DND-41 (cell line): ENCODE results near the gene DNAJC21.
"Not testable (repeated sequence)": the region's sequence is repeated elsewhere in the genome, so short reads cannot be mapped to it uniquely, and the experiment has no call there.

ENCODE experiments used
- ATAC-seq: fragments of 200-7000 bp; cut with Tn5 transposase; 3 replicates; pipeline ENCODE4 v1.9.1; 2021; ENCODE audit warnings: low read depth; ENCODE audit not compliant: insufficient read depth
- DNase-seq: peaks from one replicate; pipeline ENCODE4 v3.0.0-alpha.2; 2020
- H2AFZ ChIP-seq: 2 replicates; pipeline ENCODE4 v1.6.0; 2012; ENCODE audit warnings: low read depth, low read length
- H3K27ac ChIP-seq: 2 replicates; pipeline ENCODE4 v1.5.1; 2012; ENCODE audit warnings: low read length, inconsistent platforms
- H3K27me3 ChIP-seq: fragments of 200-600 bp; sonication (generic); 2 replicates; pipeline ENCODE4 v1.6.0; 2012; ENCODE audit warnings: low read length, mild to moderate bottlenecking, inconsistent platforms; ENCODE audit not compliant: insufficient read depth, poor library complexity
- H3K36me3 ChIP-seq: 2 replicates; pipeline ENCODE4 v1.5.1; 2012; ENCODE audit warnings: low read length, inconsistent platforms; ENCODE audit not compliant: insufficient read depth
- H3K4me1 ChIP-seq: 2 replicates; pipeline ENCODE4 v1.5.1; 2012; ENCODE audit warnings: mild to moderate bottlenecking, low read length; ENCODE audit not compliant: insufficient read depth
- H3K4me2 ChIP-seq: 2 replicates; pipeline ENCODE4 v1.6.0; 2012; ENCODE audit warnings: mild to moderate bottlenecking, moderate library complexity, low read length, inconsistent platforms; ENCODE audit not compliant: insufficient read depth
- H3K4me3 ChIP-seq, 2 experiments: fragments of 200-600 bp in 1 of 2; shearing (Covaris generic) in 1 of 2; 2 replicates each; pipeline ENCODE4 v1.5.1; 2012 to 2016; ENCODE audit warnings: inconsistent platforms in 2 of 2, low read length in 2 of 2, mild to moderate bottlenecking in 2 of 2, low read depth in 1 of 2, moderate library complexity in 1 of 2
- H3K79me2 ChIP-seq: 2 replicates; pipeline ENCODE4 v1.6.0; 2012; ENCODE audit warnings: low read length, inconsistent platforms; ENCODE audit not compliant: insufficient read depth
- H3K9ac ChIP-seq: 2 replicates; pipeline ENCODE4 v1.6.0; 2012; ENCODE audit warnings: low read depth, mild to moderate bottlenecking, inconsistent platforms, low read length, moderate library complexity
- H3K9me3 ChIP-seq: 2 replicates; pipeline ENCODE4 v1.5.1; 2012; ENCODE audit warnings: low read length, moderate library complexity, mild to moderate bottlenecking, inconsistent platforms; ENCODE audit not compliant: insufficient read depth, severe bottlenecking
- H4K20me1 ChIP-seq: 2 replicates; pipeline ENCODE4 v1.6.0; 2012; ENCODE audit warnings: low read length; ENCODE audit not compliant: insufficient read depth
- EZH2 ChIP-seq: IDR thresholded peaks from 3 replicates; pipeline ENCODE4 v1.6.1; 2012; ENCODE audit warnings: borderline replicate concordance, low read depth, mild to moderate bottlenecking, moderate library complexity, low read length, inconsistent platforms; ENCODE audit not compliant: severe bottlenecking
- TF ChIP-seq, protein P1 (sequence below): IDR thresholded peaks from 2 replicates; pipeline ENCODE4 v1.5.1; 2012; ENCODE audit warnings: borderline replicate concordance, low read length, moderate library complexity, mild to moderate bottlenecking; ENCODE audit not compliant: poor library complexity, severe bottlenecking; ENCODE audit errors: extremely low read depth

DNAJC21 gene

GRCh38 chr5:34915856-34916192 is 13.5 kb upstream of the DNAJC21 start:
- Histone ChIP-seq H3K9me3 (no peaks in the 10 kb centered on the region), H3K79me2 (peaks cover 91% of the 10 kb centered on the region), H4K20me1 (peaks cover 18% of the 10 kb centered on the region), H3K4me3 (peak overlapping the region; percentile 72 to 82), H3K36me3 (peaks cover 57% of the 10 kb centered on the region), H2AFZ (peak overlapping the region; percentile 72), H3K27ac (peak overlapping the region; percentile 85), H3K4me2 (peak overlapping the region; percentile 80; the same call in 1 of the 2 replicates), H3K4me1 (peaks cover 42% of the 10 kb centered on the region), H3K27me3 (no peaks in the 10 kb centered on the region), H3K9ac (peak overlapping the region; percentile 76)
- DNase-seq: no peak
- ATAC-seq: peak; percentile 9; the same call in 2 of the 3 replicates
- TF ChIP-seq, protein P1, sequence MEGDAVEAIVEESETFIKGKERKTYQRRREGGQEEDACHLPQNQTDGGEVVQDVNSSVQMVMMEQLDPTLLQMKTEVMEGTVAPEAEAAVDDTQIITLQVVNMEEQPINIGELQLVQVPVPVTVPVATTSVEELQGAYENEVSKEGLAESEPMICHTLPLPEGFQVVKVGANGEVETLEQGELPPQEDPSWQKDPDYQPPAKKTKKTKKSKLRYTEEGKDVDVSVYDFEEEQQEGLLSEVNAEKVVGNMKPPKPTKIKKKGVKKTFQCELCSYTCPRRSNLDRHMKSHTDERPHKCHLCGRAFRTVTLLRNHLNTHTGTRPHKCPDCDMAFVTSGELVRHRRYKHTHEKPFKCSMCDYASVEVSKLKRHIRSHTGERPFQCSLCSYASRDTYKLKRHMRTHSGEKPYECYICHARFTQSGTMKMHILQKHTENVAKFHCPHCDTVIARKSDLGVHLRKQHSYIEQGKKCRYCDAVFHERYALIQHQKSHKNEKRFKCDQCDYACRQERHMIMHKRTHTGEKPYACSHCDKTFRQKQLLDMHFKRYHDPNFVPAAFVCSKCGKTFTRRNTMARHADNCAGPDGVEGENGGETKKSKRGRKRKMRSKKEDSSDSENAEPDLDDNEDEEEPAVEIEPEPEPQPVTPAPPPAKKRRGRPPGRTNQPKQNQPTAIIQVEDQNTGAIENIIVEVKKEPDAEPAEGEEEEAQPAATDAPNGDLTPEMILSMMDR: no peak
- no peak for TF ChIP-seq EZH2

DNA sequence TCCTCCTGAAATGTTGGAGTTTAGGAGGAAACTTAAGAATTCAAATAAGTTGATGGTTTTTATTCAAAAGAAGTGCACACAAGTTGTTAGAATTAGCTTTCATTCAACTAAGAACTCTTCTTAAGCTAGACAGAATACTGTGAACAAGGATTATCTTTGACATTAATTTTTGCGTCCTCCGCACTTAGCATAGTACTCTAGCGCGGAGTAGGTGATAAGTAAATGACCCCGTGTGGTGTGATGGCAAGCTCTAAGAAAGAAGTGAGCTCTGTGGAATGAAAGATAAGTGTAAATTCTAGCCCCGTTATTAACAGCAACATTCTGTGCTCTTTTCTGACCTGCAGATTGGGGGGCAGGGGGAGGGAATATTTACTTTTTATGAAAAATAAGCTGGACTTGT is 12.8 kb upstream of the DNAJC21 start:
- H3K36me3 ChIP-seq: peaks cover 57% of the 10 kb centered on the region
- no peak overlapping the region for H2AFZ ChIP-seq
- H3K79me2 ChIP-seq: peaks cover 98% of the 10 kb centered on the region
- no peak for DNase-seq
- H4K20me1 ChIP-seq: peaks cover 18% of the 10 kb centered on the region
- peak overlapping the region; percentile 80 for H3K4me2 ChIP-seq
- peak overlapping the region; percentile 85 for H3K27ac ChIP-seq
- TF ChIP-seq, protein P1: no peak
- TF ChIP-seq EZH2: no peak
- peak overlapping the region; percentile 72 to 82 for H3K4me3 ChIP-seq
- H3K9ac ChIP-seq: peak overlapping the region; percentile 76
- no peak for ATAC-seq
- no peaks in the 10 kb centered on the region for H3K9me3 ChIP-seq
- H3K4me1 ChIP-seq: peaks cover 42% of the 10 kb centered on the region
- no peaks in the 10 kb centered on the region for H3K27me3 ChIP-seq

GRCh38 chr5:34918025-34918424 is 11.3 kb upstream of the DNAJC21 start:
- TF ChIP-seq, protein P1: no peak
- no peak for TF ChIP-seq EZH2
- DNase-seq (no peak), ATAC-seq (no peak)
- peak overlapping the region in 1 of 2 experiments; percentile 36; a peak in 2 of 4 replicates for H3K4me3 ChIP-seq
- peak overlapping the region; percentile 76 for H3K9ac ChIP-seq
- H2AFZ ChIP-seq: no peak overlapping the region
- no peak overlapping the region for H3K27ac ChIP-seq
- peaks cover 18% of the 10 kb centered on the region for H4K20me1 ChIP-seq
- H3K27me3 ChIP-seq: no peaks in the 10 kb centered on the region
- H3K79me2 ChIP-seq: peaks cover 90% of the 10 kb centered on the region
- peak overlapping the region; percentile 80 for H3K4me2 ChIP-seq
- H3K9me3 ChIP-seq: no peaks in the 10 kb centered on the region
- H3K4me1 ChIP-seq: peaks cover 40% of the 10 kb centered on the region
- peaks cover 62% of the 10 kb centered on the region for H3K36me3 ChIP-seq

GRCh38 chr5:34919077-34919476 is 10.3 kb upstream of the DNAJC21 start:
- Histone ChIP-seq H4K20me1 (peaks cover 18% of the 10 kb centered on the region), H3K9me3 (no peaks in the 10 kb centered on the region), H3K27ac (no peak overlapping the region), H3K79me2 (peaks cover 84% of the 10 kb centered on the region), H3K36me3 (peaks cover 66% of the 10 kb centered on the region), H3K9ac (no peak overlapping the region), H3K4me3 (no peak overlapping the region; a peak in 1 of 4 replicates), H3K4me2 (peak overlapping the region; percentile 80; the same call in 1 of the 2 replicates), H3K4me1 (peaks cover 30% of the 10 kb centered on the region), H2AFZ (no peak overlapping the region), H3K27me3 (no peaks in the 10 kb centered on the region)
- no peak for DNase-seq
- no peak for TF ChIP-seq EZH2
- TF ChIP-seq, protein P1: no peak
- ATAC-seq: no peak

DNA sequence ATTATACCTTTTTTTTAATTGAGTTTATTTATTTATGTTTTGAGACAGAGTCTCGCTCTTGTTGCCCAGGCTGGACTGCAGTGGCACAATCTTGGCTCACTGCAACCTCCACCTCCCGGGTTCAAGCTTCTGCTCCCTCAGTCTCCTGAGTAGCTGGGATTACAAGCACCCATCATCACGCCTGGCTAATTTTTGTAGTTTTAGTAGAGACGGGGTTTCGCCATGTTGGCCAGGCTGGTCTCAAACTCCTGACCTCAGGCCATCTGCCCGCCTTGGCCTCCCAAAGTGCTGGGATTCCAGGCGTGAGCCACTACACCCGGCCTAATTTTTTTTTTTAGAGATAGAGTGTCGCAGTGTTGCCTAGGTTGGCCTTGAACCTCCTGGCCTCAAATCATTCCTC is 6.1 kb upstream of the DNAJC21 start:
- H3K79me2 ChIP-seq: peaks cover 43% of the 10 kb centered on the region

More for the DNA sequence above, 6.1 kb upstream of the DNAJC21 start:
- peaks cover 84% of the 10 kb centered on the region for H3K36me3 ChIP-seq
- not testable (repeated sequence) for H3K9me3 ChIP-seq, H3K4me2 ChIP-seq, H3K27me3 ChIP-seq, H3K27ac ChIP-seq, H3K4me1 ChIP-seq, H3K9ac ChIP-seq, H2AFZ ChIP-seq, H4K20me1 ChIP-seq, ATAC-seq, H3K4me3 ChIP-seq, DNase-seq
